CD4-positive, alpha-beta T cell treated with Interleukin-12 subunit alpha and Interleukin-12 subunit beta, for 1 hour (primary cell): ENCODE data around the gene TXNRD3.

Source experiments
- DNase-seq: peaks from one replicate; pipeline ENCODE4 v3.0.0-alpha.2; 2020

The TXNRD3 gene

GRCh38 chr3:126581569-126581968 lies 73.4 kb downstream of the TXNRD3 start:
- DNase-seq: no peak

- no peak for DNase-seq
These were observed 74.2 kb downstream of the TXNRD3 start for GRCh38 chr3:126580746-126581145.

GRCh38 chr3:126578702-126579101 lies 76.2 kb downstream of the TXNRD3 start:
- no peak for DNase-seq

GRCh38 chr3:126577261-126577660 lies 77.7 kb downstream of the TXNRD3 start:
- DNase-seq: no peak

- no peak for DNase-seq
These were observed 81.3 kb downstream of the TXNRD3 start for GRCh38 chr3:126573492-126574117.

GRCh38 chr3:126571078-126571477 lies 83.8 kb downstream of the TXNRD3 start:
- no peak for DNase-seq

GRCh38 chr3:126570103-126570541 lies 84.8 kb downstream of the TXNRD3 start:
- no peak for DNase-seq

GRCh38 chr3:126569390-126569975 lies 85.4 kb downstream of the TXNRD3 start:
- no peak for DNase-seq

- no peak for DNase-seq
These were observed 86.1 kb downstream of the TXNRD3 start for GRCh38 chr3:126568776-126569342.

- no peak for DNase-seq
These were observed 87.1 kb downstream of the TXNRD3 start for GRCh38 chr3:126567696-126568438.

- DNase-seq: no peak
These were observed 92.1 kb downstream of the TXNRD3 start for GRCh38 chr3:126562737-126563276.

- DNase-seq: no peak
These were observed 96.4 kb downstream of the TXNRD3 start, which contains the start of gene C3orf22 for GRCh38 chr3:126558336-126559071. Gene C3orf22 (minus strand): TSS chr3:126558932. CDS start chr3:126553390, 5,542 bp downstream.

- no peak for DNase-seq
These were observed 97.2 kb downstream of the TXNRD3 start for GRCh38 chr3:126557761-126558160.

- DNase-seq: no peak
These were observed 97.5 kb downstream of the TXNRD3 start for GRCh38 chr3:126557415-126557745.
